Naive B cell (primary cell): ENCODE measurements around the gene BMP15. TPM values are rescaled to one million over a fixed set of nuclear protein-coding genes. Genes with fewer than 3 reads are reported as not detected.

Experiments used
- ATAC-seq, 2 donors: fragments of 150-1000 bp; cut with Tn5 transposase; 2 replicates each; pipeline ENCODE4 v1.10.0; 2021; ENCODE audit warnings: low read depth in 2 of 2, mild to moderate bottlenecking in 2 of 2, moderate library complexity in 2 of 2
- DNase-seq: peaks from one replicate; pipeline ENCODE4 v3.0.0; 2022
- H3K27ac Mint-ChIP-seq, 6 donors: one replicate each; pipeline ENCODE4 v1.8.0; 2020 to 2022; ENCODE audit warnings: mild to moderate bottlenecking in 6 of 6, mixed read lengths in 6 of 6, moderate library complexity in 5 of 6, inconsistent platforms in 2 of 6
- H3K27me3 Mint-ChIP-seq, 3 donors: one replicate each; pipeline ENCODE4 v1.8.0; 2021 to 2022; ENCODE audit warnings: mixed read lengths in 3 of 3, mild to moderate bottlenecking in 1 of 3
- H3K36me3 Mint-ChIP-seq, 2 donors: one replicate each; pipeline ENCODE4 v1.8.0; 2020 to 2022; ENCODE audit warnings: mixed read lengths in 2 of 2, inconsistent platforms in 1 of 2, mild to moderate bottlenecking in 1 of 2
- H3K4me1 Mint-ChIP-seq, 3 donors: one replicate each; pipeline ENCODE4 v1.8.0; 2020 to 2022; ENCODE audit warnings: mixed read lengths in 3 of 3, inconsistent platforms in 1 of 3, mild to moderate bottlenecking in 1 of 3, moderate library complexity in 1 of 3
- H3K4me3 Mint-ChIP-seq, 8 donors: one replicate each; pipeline ENCODE4 v1.8.0; 2020 to 2022; ENCODE audit warnings: mild to moderate bottlenecking in 8 of 8, mixed read lengths in 8 of 8, moderate library complexity in 8 of 8, inconsistent platforms in 2 of 8
- H3K9me3 Mint-ChIP-seq, 7 donors: one replicate each; pipeline ENCODE4 v1.8.0; 2020 to 2022; ENCODE audit warnings: mixed read lengths in 7 of 7, mild to moderate bottlenecking in 5 of 7, inconsistent platforms in 2 of 7, moderate library complexity in 1 of 7
- polyA plus RNA-seq, 6 donors: library from polyadenylated mRNA; unstranded; fragments of 300-500 nt; fragmentation: Illumina TruSeq; gene quantifications; one replicate each; pipeline ENCODE4 v1.2.3, GENCODE V29; 2021; ENCODE audit warnings: low read depth in 6 of 6

Gene BMP15
- not detected for polyA plus RNA-seq

DNA sequence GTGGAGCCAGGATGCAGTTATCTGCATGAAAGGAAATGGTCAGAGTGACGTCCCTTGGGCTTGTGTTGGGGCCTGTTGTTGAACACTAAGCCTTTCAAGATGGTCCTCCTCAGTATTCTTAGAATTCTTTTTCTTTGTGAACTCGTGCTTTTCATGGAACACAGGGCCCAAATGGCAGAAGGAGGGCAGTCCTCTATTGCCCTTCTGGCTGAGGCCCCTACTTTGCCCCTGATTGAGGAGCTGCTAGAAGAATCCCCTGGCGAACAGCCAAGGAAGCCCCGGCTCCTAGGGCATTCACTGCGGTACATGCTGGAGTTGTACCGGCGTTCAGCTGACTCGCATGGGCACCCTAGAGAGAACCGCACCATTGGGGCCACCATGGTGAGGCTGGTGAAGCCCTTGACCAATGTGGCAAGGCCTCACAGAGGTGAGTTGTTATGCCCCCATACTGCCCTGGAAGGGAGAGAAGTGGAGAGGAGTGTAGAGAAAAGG is at the start of gene BMP15:
BMP15 (plus strand) TSS at position 51 of the 492 bp plus-strand sequence; CDS start at position 100, 49 bp downstream.
- no peak for DNase-seq
- no peaks in the 10 kb centered on the region for H3K9me3 Mint-ChIP-seq
- no peaks in the 10 kb centered on the region for H3K36me3 Mint-ChIP-seq
- no peak within 1 kb of the TSS for H3K4me3 Mint-ChIP-seq
- ATAC-seq: no peak
- H3K27me3 Mint-ChIP-seq: peaks cover 0 to 8% (median 0%) of the 10 kb centered on the region in 3 donors
- H3K4me1 Mint-ChIP-seq: no peaks in the 10 kb centered on the region
- H3K27ac Mint-ChIP-seq: no peak within 1 kb of the TSS

DNA sequence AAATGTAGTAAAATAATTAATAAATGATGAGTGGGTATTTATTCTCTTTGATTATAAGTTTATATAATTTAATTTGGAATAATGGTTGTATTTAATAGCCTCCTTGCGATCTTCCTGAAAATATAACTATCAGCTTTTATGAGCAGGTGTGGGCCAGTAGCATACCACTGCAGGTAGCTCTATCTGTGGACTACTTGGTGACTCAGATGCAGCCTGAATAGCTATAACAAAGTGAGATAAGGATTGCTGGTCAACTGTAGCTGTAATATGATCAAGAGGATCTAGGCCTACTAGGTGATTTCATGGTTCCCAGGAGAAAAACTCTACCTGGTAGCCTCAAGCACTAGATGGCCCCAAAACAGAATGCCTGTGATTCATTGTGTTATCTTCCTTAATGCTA is 47.1 kb upstream of the BMP15 start:
- H3K27me3 Mint-ChIP-seq: peaks cover 0 to 12% (median 6%) of the 10 kb centered on the region in 3 donors
- H3K4me1 Mint-ChIP-seq: no peaks in the 10 kb centered on the region
- DNase-seq (no peak), ATAC-seq (no peak)
- no peak overlapping the region for H3K4me3 Mint-ChIP-seq
- no peaks in the 10 kb centered on the region for H3K36me3 Mint-ChIP-seq
- H3K27ac Mint-ChIP-seq: no peak overlapping the region
- H3K9me3 Mint-ChIP-seq: peaks cover 0 to 4% (median 0%) of the 10 kb centered on the region in 7 donors

DNA sequence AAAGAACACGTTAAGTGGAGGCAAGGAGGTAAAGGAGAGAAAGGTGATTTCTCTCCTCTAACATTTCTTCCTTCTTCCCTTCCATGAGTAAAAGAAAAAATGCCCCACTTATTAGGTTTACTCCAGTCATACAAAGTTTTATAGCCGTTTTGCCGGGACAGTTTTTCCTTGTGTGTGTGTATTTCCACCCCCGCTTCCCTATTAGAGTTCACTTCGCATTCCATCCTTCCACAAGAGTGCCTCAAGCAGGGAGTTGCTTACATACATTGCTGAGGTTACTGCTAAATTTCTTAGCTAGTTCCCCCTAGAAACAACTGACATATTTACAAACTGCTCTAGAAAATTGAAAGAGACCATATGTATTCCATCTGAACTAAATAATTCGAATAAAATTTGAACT is 45.2 kb upstream of the BMP15 start:
- no peaks in the 10 kb centered on the region for H3K4me1 Mint-ChIP-seq
- no peak overlapping the region for H3K27ac Mint-ChIP-seq

DNA sequence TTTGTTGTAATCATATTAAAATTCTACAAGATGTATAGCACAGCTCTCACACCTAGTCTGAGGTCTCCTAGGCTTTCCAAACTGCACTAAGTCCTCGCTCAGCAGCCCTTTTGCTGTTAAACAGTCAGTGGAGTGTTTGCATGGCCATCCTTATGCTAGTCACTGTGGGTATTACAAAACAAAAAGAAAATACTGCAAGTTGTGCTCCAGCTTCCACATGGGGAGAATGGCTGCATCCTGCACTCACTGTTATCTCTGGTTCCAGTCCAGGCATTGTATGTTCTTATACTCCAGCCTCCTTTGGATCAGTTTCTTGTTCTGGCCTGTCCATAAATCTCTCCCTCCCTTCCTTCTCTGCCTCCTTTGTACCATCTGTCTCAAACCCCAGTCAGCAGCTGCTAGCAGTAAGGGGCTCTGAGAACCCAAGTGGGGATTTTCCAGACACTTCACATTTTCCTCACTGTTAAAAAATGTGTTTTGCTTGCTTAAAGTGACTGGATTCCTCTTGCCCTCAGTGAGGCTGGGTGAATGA is 38.5 kb upstream of the BMP15 start:
- H3K4me1 Mint-ChIP-seq: no peaks in the 10 kb centered on the region
- no peak overlapping the region for H3K4me3 Mint-ChIP-seq
- no peaks in the 10 kb centered on the region for H3K36me3 Mint-ChIP-seq
- no peaks in the 10 kb centered on the region for H3K9me3 Mint-ChIP-seq
- no peak overlapping the region for H3K27ac Mint-ChIP-seq
- DNase-seq (no peak), ATAC-seq (no peak)
- peaks cover 0 to 32% (median 13%) of the 10 kb centered on the region in 3 donors for H3K27me3 Mint-ChIP-seq

More for the DNA sequence above, 45.2 kb upstream of the BMP15 start:
- H3K4me3 Mint-ChIP-seq: no peak overlapping the region
- ATAC-seq: no peak
- H3K27me3 Mint-ChIP-seq: peaks cover 0 to 24% (median 6%) of the 10 kb centered on the region in 3 donors
- DNase-seq: no peak
- no peaks in the 10 kb centered on the region for H3K36me3 Mint-ChIP-seq
- H3K9me3 Mint-ChIP-seq: peaks cover 0 to 4% (median 0%) of the 10 kb centered on the region in 7 donors

DNA sequence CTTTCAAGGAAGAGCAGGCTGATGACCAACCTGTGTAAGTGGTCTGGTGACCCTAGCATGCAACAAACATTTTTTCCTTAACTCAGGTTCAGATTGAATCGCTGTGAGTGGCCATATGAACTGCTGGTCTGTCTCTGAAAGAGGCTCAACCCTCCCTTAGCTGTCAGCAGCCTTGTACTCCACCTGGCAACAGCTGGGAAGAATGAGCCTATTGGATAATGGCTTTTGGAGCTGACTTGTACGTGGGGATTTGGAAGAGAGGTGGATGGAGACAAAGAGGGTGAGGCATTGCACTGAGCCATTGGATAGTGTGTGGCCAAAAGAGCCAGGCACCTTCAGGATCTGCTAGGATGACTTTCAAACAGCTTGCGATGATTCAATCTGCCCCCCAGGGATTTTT is 35.7 kb upstream of the BMP15 start:
- Mint-ChIP-seq H3K9me3 (peaks cover 0 to 3% (median 0%) of the 10 kb centered on the region in 7 donors), H3K4me1 (no peaks in the 10 kb centered on the region), H3K27ac (no peak overlapping the region), H3K36me3 (no peaks in the 10 kb centered on the region), H3K4me3 (no peak overlapping the region), H3K27me3 (peaks cover 0 to 23% (median 13%) of the 10 kb centered on the region in 3 donors)
- ATAC-seq: no peak
- no peak for DNase-seq

DNA sequence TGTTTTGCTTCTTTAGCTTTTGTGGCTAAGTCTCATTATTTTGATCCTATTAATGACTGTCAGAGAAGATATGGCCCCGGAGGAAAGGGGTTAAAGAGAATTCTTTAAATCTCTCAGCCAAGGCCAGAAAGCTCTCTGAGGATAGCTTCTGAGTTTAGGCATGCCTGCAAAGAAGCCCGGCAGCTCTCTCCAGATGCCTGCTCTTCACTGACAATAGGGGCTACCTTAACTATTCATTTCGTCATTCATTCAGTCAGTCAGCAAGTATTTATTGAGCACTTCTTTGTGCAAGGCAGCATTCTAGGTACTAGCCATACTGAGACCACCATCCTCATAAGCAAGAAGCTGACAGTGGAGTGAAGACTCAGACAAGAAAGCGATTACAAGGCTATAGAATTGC is 34.0 kb upstream of the BMP15 start:
- DNase-seq: no peak
- Mint-ChIP-seq H3K4me3 (no peak overlapping the region), H3K27ac (no peak overlapping the region), H3K27me3 (peaks cover 0 to 20% (median 13%) of the 10 kb centered on the region in 3 donors), H3K36me3 (no peaks in the 10 kb centered on the region), H3K9me3 (peaks cover 0 to 3% (median 0%) of the 10 kb centered on the region in 7 donors), H3K4me1 (no peaks in the 10 kb centered on the region)
- no peak for ATAC-seq

DNA sequence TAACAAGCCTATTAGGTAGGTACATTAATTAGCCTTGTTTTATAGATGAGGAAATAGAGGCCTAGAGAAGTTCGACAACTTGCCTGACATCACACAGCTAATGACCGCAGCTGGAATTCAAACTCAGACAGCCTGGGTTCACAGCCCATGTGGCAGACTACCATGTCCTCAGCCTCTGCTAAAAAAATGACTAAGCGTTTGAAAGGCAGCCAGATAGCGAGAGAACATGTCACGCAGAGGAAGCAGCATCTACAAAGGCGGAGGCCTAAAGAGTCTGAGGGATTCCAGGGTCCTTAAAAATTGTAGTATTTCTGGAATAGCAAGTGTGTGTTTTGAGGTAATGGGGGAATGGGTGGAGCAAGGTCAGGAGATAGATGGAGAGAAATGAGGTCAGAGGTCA is 33.2 kb upstream of the BMP15 start:
- Mint-ChIP-seq H3K36me3 (no peaks in the 10 kb centered on the region), H3K9me3 (peaks cover 0 to 3% (median 0%) of the 10 kb centered on the region in 7 donors), H3K4me3 (peak overlapping the region in 2 of 8 donors; percentile 23 to 47), H3K27me3 (peaks cover 0 to 17% (median 10%) of the 10 kb centered on the region in 3 donors), H3K27ac (no peak overlapping the region), H3K4me1 (no peaks in the 10 kb centered on the region)
- ATAC-seq: no peak
- no peak for DNase-seq

DNA sequence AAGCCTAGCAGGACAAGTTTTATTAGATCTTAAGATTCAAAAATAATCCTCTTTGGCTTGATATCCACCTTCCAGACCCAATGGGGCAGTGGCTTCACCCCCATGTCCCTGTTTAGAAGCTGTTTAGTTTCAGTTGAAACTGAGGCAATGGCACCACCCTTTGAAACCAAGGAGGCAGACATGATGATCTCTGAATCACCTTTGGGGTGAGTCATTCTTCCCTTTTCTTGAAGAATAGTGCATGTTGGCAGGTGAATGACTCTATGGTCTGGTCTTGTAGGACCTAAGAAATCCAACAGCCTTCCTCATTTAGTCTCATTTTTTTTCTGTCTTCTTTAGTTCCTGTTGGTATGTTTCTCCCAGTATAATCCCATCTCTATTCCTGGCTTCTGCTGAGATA is 29.5 kb upstream of the BMP15 start:
- ATAC-seq (no peak), DNase-seq (no peak)
- Mint-ChIP-seq H3K27ac (no peak overlapping the region), H3K4me1 (no peaks in the 10 kb centered on the region), H3K27me3 (no peaks in the 10 kb centered on the region), H3K36me3 (no peaks in the 10 kb centered on the region), H3K4me3 (no peak overlapping the region), H3K9me3 (peaks cover 0 to 3% (median 0%) of the 10 kb centered on the region in 7 donors)

DNA sequence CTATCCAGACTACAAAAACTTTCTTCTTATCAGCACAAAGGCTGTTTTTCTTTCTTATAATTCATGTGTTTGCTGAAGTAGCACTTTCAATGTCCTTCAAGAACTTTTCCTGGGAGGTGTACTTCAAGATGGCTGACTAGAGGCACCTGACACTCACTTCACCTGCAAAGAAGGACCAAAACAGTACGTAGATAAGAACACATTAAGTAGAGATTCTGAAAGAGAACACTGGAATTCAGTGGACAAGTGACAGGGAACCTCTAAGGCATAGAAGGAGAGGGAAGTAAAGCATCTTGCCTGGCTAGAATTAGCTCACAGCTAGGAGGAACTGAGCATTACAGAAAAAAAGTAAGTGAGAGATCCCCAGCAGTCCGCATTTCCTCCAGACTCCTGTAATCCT is 21.7 kb upstream of the BMP15 start:
- Mint-ChIP-seq H3K4me3 (no peak overlapping the region), H3K4me1 (no peaks in the 10 kb centered on the region), H3K9me3 (peaks cover 0 to 23% (median 5%) of the 10 kb centered on the region in 7 donors), H3K36me3 (no peaks in the 10 kb centered on the region), H3K27me3 (peaks cover 0 to 8% (median 4%) of the 10 kb centered on the region in 3 donors), H3K27ac (no peak overlapping the region)
- DNase-seq: no peak
- no peak for ATAC-seq

DNA sequence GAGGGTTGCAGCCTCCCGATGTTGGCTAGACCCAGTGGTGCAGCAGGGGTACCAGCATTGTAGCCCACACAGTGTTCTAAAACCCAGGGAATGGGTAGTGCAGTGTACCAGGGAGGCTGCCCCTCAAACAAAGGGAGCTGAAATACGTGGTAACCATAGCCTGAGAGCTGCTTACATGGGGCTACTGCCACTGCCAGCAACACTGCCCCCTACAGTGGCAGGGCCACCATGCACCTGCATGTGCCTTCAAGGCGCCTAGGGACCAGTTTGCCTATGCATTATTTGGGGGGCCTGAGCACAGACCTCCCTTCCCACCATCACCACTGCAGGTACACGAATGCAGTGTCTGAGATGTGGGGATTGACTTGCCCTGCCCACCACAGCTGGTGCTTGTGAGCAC is 21.0 kb upstream of the BMP15 start:
- H3K9me3 Mint-ChIP-seq: peaks cover 0 to 23% (median 5%) of the 10 kb centered on the region in 7 donors
- no peaks in the 10 kb centered on the region for H3K36me3 Mint-ChIP-seq
- H3K4me1 Mint-ChIP-seq: no peaks in the 10 kb centered on the region

DNA sequence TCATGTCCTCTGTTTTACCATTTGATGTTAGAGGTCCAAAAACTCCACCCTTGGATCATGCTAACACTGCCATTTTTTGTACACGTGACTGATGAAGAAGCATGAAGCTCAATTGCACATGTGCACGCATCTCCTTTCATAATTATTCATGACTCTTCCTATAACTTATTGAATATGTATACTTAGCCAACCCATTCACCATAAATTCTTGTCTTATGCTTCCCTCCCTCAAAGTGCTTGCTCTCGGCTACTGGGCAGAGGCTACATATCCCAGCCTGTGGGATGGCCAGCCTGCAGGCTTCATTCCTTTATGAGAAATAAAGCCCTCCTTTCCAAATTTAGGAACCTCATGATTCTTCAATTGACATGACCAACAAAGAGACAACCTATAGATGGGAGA is 17.5 kb upstream of the BMP15 start:
- DNase-seq (no peak), ATAC-seq (no peak)
- H3K36me3 Mint-ChIP-seq: no peaks in the 10 kb centered on the region
- H3K27ac Mint-ChIP-seq: no peak overlapping the region
- peaks cover 0 to 23% (median 7%) of the 10 kb centered on the region in 7 donors for H3K9me3 Mint-ChIP-seq
- peaks cover 0 to 9% (median 8%) of the 10 kb centered on the region in 3 donors for H3K27me3 Mint-ChIP-seq
- no peak overlapping the region for H3K4me3 Mint-ChIP-seq
- no peaks in the 10 kb centered on the region for H3K4me1 Mint-ChIP-seq

More for the DNA sequence above, 21.0 kb upstream of the BMP15 start:
- peaks cover 0 to 8% (median 4%) of the 10 kb centered on the region in 3 donors for H3K27me3 Mint-ChIP-seq
- ATAC-seq: no peak
- no peak for DNase-seq
- no peak overlapping the region for H3K4me3 Mint-ChIP-seq
- H3K27ac Mint-ChIP-seq: no peak overlapping the region

DNA sequence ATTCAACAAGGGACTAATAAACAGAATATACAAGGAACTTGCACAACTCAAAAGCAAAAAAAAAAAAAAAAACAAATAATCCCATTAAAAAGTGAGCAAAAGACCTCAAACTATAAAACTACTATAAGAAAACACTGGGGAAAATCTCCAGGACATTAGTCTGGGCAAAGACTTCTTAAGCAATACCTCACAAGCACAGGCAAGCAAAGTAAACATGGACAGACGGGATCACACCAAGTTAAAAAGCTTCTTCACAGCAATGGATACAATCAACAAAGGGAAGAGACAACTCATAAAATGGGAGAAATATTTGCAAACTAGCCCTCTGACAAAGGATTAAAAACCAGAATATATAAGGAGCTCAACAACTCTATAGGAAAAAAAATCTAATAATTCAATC is 17.1 kb upstream of the BMP15 start:
- Mint-ChIP-seq H3K27me3 (peaks cover 0 to 9% (median 8%) of the 10 kb centered on the region in 3 donors), H3K27ac (no peak overlapping the region), H3K4me1 (no peaks in the 10 kb centered on the region), H3K9me3 (peaks cover 0 to 23% (median 7%) of the 10 kb centered on the region in 7 donors), H3K36me3 (no peaks in the 10 kb centered on the region), H3K4me3 (no peak overlapping the region)
- no peak for ATAC-seq
- no peak for DNase-seq

DNA sequence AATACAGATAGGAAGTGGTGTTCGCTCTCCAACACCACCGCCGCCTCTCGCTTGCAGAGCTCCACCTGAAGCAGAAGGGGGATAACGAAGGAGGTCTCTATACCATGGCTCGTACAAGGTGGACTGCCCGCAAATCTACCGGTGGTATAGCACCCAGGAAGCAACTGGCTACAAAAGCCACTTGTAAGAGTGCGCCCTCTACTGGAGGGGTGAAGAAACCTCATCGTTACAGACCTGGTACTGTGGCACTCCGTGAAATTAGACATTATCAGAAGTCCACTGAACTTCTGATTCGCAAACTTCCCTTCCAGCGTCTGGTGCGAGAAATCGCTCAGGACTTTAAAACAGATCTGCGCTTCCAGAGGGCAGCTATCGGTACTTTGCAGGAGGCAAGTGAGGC is 5.2 kb upstream of the BMP15 start:
- Mint-ChIP-seq H3K4me3 (no peak overlapping the region), H3K27me3 (no peaks in the 10 kb centered on the region), H3K36me3 (no peaks in the 10 kb centered on the region), H3K4me1 (no peaks in the 10 kb centered on the region), H3K9me3 (no peaks in the 10 kb centered on the region), H3K27ac (no peak overlapping the region)
- DNase-seq (no peak), ATAC-seq (no peak)

DNA sequence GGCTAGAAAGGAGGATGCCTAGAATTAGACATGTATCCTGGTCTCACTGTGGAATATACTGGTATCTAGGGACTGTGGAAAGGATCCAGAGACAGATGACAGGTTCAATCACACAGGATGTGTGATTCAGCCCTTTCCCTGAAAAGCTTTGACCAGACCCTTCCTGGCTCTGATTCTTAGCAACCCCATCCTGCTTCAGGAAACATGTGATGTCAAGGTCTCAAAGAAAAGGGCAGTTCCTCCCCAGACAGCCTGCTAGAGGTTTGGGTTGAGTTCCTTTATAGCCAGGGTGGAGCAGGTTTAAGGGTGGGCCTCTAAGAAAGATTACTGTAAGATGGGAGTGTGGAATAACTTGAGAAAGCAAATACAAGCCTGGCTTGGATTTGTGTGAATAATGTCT is 3.0 kb downstream of the BMP15 start:
- H3K27ac Mint-ChIP-seq: no peak overlapping the region
- peaks cover 0 to 8% (median 0%) of the 10 kb centered on the region in 3 donors for H3K27me3 Mint-ChIP-seq
- H3K4me3 Mint-ChIP-seq: no peak overlapping the region
- H3K4me1 Mint-ChIP-seq: no peaks in the 10 kb centered on the region
- DNase-seq: no peak
- no peaks in the 10 kb centered on the region for H3K36me3 Mint-ChIP-seq
- no peaks in the 10 kb centered on the region for H3K9me3 Mint-ChIP-seq
- no peak for ATAC-seq
